IMR-90 (cell line): ENCODE data around the gene SHLD1.

Source experiments
- MAZ ChIP-seq: IDR thresholded peaks from 2 replicates; pipeline ENCODE4 v1.6.1; 2012; ENCODE audit warnings: low read depth, mild to moderate bottlenecking, low read length, improper control_type of control experiment, moderate library complexity, borderline replicate concordance
- POLR2A ChIP-seq: IDR thresholded peaks from 2 replicates; pipeline ENCODE4 v1.6.1; 2012; ENCODE audit warnings: mild to moderate bottlenecking, low read depth, low read length
- TF ChIP-seq, protein P1 (sequence below): conservative IDR thresholded peaks from 2 replicates; pipeline ENCODE4 v1.5.1; 2012; ENCODE audit warnings: mild to moderate bottlenecking, low read depth, low read length, improper control_type of control experiment

DNA sequence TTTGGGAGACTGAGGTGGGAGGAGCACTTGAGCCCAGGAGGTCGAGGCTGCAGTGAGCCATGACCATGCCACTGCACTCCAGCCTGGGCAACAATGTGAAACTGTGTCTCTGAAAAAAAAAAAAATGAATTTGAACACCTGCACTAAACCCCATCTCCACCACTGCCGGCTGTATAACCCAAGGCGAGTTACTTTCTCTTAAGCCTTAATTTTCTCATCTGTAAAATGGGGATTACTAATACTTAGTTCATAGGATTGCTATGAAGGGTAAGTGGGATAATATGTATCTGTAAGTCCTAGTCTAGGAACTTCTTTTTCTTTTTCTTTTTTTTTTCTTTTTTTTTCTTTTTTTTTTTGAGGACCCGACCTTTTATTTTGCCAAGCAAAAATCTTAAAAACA is 61.5 kb downstream of the SHLD1 start:
- TF ChIP-seq, protein P1, sequence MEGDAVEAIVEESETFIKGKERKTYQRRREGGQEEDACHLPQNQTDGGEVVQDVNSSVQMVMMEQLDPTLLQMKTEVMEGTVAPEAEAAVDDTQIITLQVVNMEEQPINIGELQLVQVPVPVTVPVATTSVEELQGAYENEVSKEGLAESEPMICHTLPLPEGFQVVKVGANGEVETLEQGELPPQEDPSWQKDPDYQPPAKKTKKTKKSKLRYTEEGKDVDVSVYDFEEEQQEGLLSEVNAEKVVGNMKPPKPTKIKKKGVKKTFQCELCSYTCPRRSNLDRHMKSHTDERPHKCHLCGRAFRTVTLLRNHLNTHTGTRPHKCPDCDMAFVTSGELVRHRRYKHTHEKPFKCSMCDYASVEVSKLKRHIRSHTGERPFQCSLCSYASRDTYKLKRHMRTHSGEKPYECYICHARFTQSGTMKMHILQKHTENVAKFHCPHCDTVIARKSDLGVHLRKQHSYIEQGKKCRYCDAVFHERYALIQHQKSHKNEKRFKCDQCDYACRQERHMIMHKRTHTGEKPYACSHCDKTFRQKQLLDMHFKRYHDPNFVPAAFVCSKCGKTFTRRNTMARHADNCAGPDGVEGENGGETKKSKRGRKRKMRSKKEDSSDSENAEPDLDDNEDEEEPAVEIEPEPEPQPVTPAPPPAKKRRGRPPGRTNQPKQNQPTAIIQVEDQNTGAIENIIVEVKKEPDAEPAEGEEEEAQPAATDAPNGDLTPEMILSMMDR = no peak
- no peak for TF ChIP-seq POLR2A
- no peak for TF ChIP-seq MAZ
